Stimulated activated CD8-positive, alpha-beta memory T cell treated with anti-CD3 and anti-CD28 coated beads, Interleukin-12 subunit alpha, Interleukin-12 subunit beta, amount 100 ng/mL, for 24 hours (primary cell): ENCODE results near the gene MTF1.

Experiments used
- DNase-seq: peaks from one replicate; pipeline ENCODE4 v3.0.0-alpha.2; 2020; ENCODE audit errors: extremely low read depth

Gene MTF1

GRCh38 chr1:37867784-37868183 lies 8.4 kb upstream of the MTF1 start:
- no peak for DNase-seq

DNA sequence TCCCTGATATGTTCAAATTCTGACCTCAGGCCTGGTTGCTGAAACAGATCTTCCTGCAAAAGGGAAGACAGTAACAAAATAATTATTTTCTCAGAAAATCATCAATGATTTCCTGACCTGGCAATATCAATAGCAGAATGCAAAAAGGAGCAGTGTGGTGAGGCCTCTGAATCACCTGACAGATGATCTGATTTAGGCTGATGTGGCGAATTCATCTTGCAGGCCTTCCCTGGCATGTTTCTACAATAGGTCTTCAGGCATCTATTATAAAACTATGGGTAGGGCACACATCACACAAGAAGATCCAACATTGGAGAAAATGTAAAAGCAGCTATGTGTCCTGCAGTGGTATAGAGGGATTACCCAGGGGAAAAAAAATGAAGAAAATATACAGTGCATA lies 7.1 kb upstream of the MTF1 start:
- no peak for DNase-seq

- DNase-seq: peak; percentile 7
These were observed 6.1 kb upstream of the MTF1 start for GRCh38 chr1:37865348-37866120.

- no peak for DNase-seq
These were observed 2.9 kb upstream of the MTF1 start for GRCh38 chr1:37862330-37862729.

GRCh38 chr1:37861151-37861550 lies 1.8 kb upstream of the MTF1 start:
- no peak for DNase-seq

GRCh38 chr1:37860346-37860666 lies 914 bp upstream of the MTF1 start:
- DNase-seq: no peak

DNA sequence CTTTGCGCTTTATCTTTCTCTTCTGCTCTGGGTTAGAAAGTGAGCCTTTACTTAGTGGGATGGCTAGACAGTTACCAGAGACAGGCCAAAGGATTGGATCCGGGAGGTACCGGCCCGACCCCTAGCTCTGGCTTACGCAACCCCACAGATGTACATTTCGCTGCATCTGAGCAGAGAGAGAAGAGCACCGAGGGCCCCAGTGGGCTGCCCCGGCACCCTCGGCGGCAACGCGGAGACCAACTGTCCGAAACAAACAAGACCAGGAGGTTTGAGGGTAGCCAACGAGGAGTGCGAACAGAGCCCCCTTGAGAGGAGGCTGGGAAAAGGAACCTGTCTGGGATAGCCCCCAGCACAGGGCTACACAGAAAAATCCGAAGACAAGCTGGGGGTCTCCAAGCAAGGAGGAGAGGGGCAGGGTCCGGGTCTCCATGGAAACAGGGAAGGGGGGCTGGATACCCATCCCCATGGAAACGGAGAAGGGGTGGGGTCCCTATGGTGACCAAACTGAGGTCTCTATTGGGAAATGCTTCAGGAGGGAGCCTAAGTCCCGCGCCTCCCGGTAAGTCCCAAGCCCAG lies 373 bp downstream of the MTF1 start:
- peak; percentile 2 for DNase-seq

DNA sequence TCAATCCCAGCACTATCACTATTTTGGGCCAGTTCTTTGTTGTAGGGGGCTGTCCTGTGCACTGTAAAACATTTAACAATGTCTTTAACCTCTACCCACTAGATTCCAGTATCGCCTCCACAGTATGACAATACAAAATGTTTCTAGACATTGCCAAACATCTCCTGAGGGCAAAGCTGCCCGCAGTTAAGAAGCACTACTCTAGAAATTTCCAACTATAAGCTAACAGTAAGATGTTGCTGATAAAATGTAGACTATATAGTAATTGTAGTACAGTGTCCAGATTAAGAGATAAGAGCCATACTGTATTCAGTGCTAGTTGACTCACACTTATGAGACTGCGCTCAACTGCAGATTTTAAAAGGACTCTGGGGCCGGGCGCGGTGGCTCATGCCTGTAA lies 5.0 kb downstream of the MTF1 start:
- no peak for DNase-seq

GRCh38 chr1:37853157-37853556 lies 6.2 kb downstream of the MTF1 start:
- no peak for DNase-seq

DNA sequence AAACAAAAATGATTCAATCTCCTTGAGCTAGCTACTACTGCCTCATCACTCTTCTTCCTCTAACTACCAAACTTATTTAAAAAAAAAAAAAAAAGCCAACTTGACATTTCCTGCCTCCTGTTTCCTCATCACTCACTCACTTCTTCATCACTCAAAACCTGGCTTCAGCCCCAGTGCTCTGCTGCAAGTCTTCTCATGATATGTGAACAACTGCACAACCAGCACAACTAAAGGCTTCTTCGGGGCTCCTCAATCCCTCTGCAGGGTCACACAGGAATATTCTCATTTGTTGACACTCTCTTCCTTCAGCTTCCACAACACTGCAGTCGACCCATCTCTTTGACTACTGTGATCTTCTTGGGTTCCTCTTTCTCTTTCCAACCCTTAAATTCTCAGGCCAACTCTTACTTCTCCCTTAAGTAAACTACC lies 7.6 kb downstream of the MTF1 start:
- no peak for DNase-seq

DNA sequence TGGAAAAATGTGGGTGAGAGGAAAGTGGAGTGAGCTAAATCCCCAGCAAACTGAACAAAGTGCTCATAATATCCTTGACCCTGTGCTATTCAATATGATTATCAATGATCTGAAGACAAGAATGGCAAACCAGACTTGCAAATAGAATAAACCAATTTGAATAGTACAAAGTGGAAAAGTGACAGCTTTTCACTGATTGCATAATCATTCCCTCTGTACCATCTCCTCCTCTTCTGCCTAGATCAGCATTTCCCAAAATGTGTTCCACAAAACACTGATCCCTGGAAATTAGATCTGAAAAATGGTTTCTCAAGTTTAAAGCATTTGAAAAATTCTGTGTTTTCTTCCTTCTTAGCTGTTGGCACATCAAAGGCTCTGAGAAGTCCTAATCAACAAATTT lies 8.1 kb downstream of the MTF1 start:
- no peak for DNase-seq

- DNase-seq: no peak
These were observed 8.9 kb downstream of the MTF1 start for GRCh38 chr1:37850352-37850955.

- DNase-seq: no peak
These were observed 9.9 kb downstream of the MTF1 start for GRCh38 chr1:37849480-37849879.

- no peak for DNase-seq
These were observed 12.6 kb downstream of the MTF1 start for GRCh38 chr1:37846647-37847339.

- no peak for DNase-seq
These were observed 13.6 kb downstream of the MTF1 start for GRCh38 chr1:37845786-37846185.

- DNase-seq: no peak
These were observed 14.2 kb downstream of the MTF1 start for GRCh38 chr1:37845049-37845646.

DNA sequence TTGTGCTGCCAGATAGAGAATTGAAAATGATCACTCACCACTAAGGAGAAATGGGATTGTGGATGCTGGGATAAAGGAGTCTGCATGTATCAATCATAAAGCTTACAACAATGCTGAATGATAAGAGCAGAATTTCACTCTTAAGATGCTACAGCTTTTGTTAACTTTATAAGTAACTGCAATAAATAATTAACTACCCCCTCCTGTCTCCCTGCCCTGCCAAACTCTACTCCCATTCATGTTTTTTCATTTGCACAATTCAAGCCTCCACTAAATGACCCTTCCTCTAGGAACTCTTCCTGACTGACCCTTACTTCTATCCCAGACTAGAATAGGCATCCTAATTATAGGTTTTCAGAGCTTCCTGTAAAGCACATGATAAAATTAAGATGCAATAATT lies 14.9 kb downstream of the MTF1 start:
- no peak for DNase-seq

- DNase-seq: no peak
These were observed 17.7 kb downstream of the MTF1 start for GRCh38 chr1:37841652-37842051.

- DNase-seq: no peak
These were observed 18.7 kb downstream of the MTF1 start for GRCh38 chr1:37840711-37841110.

- DNase-seq: no peak
These were observed 19.7 kb downstream of the MTF1 start for GRCh38 chr1:37839676-37840075.

GRCh38 chr1:37836788-37837187 lies 22.6 kb downstream of the MTF1 start:
- no peak for DNase-seq

DNA sequence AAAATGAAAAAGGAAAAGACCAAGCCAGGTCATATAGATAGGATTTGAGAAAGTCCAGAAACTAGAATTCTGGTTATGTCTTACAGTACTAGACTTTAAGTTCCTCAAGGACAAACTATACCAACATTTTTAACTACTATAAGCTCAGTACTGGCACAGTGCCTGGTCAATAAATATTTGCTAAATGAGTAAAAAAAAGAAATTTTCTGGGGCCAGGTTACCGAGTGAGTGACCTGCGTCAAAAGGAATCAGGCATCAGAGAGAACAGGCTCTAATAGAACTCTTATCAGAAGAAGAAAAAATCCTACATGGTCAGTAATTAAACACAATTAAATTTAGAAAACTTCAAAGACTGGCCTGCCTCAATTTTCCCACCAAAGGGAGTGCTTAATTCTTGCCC lies 27.6 kb downstream of the MTF1 start:
- no peak for DNase-seq
